AG08395 (cell line): Measurements from ENCODE around the gene GPR149.
"Not testable (repeated sequence)": the region's sequence is repeated elsewhere in the genome, so short reads cannot be mapped to it uniquely, and the experiment has no call there.

Experiments used
- DNase-seq: peaks from one replicate; pipeline ENCODE4 v3.0.0; 2012; ENCODE audit warnings: mixed read lengths, low spot score

The GPR149 gene

GRCh38 chr3:154430014-154430413 is at the start of gene GPR149:
Gene GPR149, minus strand, starts transcription at chr3:154430190. Its CDS starts 575 bp downstream, at chr3:154429615.
- no peak for DNase-seq

DNA sequence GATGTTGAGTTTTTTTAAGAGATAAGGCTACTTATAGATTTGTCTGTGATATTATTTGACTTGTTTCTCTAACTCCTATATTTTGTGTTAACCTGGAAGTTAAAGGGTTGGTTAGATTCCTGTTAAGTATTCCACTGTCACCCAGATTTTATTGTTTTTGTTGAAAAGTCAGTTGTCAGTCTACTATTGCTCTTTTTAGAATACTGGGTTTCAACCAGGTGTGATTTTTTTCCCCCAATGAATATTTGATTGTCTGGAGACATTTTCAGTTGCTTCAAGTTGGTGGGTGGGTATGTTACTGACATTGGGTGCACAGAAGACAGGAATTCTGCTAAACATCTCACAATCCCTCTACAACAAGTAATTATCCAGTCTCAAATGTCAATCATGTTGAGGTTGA is 43.8 kb upstream of the GPR149 start:
- DNase-seq: no peak

DNA sequence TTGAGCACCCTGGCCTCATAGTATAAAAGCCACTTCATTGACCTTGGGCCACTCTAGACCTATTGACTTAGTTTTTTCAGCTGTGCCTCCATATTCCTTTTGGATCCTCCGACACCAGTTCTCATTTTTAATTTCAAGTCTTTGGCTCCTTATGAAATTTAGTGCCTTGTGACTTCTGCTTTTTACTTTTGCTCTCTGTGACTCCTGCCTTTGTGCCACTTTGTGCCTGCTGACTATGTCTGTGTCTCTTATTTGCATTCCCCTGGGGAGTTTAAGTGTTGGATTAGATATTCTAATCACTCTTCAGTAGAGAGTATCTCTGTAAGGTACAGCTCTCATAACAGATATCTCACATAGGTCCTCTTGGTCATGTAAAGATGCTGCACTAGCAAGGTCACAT is 39.6 kb upstream of the GPR149 start:
- no peak for DNase-seq

DNA sequence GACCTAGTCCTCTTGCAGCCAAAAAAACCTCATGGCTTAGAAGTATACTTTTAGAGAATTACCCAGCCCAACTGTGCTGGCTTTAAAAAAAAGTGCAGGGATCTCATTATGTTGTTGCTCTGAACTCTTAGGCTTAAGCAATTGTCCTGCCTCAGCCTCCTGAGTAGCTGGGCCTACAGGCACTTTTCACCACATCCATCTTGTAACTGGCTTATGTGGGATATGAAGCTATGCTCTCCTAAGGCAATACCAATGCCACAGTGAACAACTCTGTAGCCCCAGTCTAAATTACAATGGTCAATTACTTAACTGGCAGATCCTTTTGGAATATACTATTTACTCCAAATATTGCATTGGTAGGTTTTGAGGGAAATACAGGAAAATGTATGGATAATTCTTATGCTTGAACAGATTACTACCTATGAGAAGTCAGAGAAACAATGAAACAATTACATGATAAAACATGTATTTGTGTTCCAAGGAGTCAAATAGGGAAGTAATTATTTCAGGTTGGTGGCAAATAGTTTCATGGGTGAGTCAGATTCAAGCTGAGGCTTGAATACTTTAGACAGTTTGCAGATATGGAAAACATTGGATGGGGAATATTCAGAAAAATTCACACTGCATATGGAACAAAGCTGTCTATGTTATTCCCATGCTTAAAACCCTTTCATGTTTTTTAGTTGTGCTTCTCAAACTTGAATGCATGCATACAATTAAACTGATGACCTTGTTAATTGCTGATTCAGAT is 34.6 kb upstream of the GPR149 start:
- DNase-seq: no peak

- no peak for DNase-seq
Measured at GRCh38 chr3:154458560-154458959, 28.6 kb upstream of the GPR149 start.

GRCh38 chr3:154439081-154439480 is 9.1 kb upstream of the GPR149 start:
- DNase-seq: not testable (repeated sequence)

DNA sequence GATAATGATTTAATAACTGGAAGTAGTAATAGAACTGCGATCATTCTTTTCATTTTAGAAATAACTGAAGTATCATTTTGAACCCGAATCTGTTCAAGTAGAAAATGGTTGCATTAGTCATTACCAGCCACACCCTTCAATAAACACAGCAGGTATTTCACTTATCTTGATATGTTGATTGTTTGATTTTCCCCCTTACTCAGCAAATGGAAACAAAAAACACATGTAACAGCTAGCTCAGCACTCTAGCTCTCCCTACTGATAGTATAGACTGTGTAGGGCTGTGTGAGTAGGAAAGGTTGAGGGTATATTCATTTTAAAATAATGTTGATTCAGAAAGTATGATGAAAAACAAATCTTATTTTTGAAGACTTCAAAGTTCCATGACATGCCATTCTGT is 1.1 kb upstream of the GPR149 start:
- DNase-seq: no peak

DNA sequence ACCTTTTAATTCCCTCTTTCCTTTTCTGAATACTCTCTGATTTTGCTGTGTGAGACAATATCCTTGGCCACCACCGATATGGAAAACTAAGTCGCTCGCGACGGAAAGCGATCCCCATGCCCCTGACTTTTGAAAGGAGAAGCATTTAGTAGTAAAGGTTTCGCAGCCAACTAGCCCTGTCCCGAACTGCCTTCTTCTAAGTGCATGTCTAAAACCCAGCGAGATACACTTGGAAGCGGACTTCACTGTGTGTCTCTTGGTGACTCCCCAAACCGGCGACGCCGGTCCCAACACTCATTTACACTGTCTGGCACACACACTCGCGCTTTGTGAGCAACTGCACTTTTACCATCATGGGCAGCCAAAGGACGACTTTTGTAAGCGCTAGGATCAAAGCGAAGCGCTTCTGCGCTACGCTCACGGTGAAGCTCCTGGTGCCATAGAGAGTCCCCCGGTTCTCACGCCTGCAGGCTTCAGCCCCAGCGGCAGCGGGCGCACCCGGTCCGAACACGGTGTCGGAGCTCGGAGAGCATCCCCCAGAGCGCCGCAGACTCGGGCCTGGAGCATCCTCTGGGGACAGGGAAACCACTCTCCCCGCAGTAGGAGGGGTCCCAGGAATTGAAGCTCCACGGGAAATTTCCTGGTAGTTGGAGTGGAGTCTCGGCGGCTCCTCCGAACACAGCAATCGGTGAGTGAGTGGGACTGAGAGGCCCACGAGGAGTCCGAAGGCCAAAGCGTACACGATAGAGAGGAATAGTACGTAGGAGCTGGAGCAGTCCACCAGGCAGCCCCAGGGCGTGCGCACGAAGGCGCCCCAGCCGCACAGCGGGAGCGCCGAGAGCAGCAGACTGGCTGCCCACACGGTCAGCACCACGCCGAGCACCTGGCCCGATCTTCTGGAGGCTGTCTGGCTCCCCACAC is 1.4 kb downstream of the GPR149 start:
- DNase-seq: peak; percentile 4

DNA sequence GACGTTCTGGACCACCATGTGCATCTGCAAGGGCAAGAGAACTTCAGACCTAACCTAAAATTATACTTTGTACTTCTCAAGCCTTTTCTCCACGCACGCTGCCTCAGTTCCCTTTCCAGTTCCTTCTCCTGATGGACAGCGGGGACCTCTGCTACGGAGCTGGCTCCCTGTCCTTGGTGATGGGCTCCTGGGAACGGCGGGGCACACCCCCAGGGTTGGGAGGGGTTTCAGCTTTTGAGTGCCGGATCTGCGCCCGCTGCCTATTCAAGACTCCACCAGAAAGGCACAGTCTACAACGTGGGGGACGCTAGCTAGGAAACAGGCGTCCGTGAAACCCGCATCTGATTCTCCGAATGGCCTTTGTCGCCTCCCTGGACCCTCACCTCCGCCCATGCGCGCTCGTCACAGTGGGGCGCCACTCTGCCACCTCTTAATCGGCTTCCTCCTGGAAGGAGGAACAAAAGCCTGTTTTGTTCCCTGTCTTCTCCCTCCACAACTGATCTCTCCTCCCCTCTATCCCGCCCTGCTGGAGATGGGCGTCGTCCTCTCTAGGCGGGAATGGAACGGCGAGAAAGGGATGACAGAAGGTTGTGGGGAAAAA is 2.2 kb downstream of the GPR149 start:
- no peak for DNase-seq

- DNase-seq: no peak
Measured at GRCh38 chr3:154422694-154423093, 7.3 kb downstream of the GPR149 start.

DNA sequence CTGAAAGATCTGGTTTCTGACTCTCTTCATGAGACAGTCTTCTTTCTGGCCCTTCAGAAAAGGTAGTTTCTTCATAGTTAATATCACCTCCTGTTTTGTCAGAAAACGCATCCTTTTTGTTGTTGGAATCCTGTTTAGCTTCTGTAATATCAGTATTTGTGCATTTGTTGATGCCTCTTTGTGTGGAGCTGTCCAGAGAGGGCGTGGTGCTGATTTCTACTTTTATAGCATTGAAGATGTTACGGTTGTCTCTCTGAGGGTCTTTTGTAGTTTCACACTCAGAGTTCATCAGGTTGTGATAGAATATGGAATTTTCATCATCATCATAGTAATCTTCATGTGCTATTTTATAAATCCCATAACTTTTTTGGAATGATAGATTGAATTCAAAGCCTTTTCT is 8.9 kb downstream of the GPR149 start:
- no peak for DNase-seq

GRCh38 chr3:154398084-154398967 is 31.7 kb downstream of the GPR149 start:
- no peak for DNase-seq

- no peak for DNase-seq
Measured at GRCh38 chr3:154389861-154390260, 40.1 kb downstream of the GPR149 start.

DNA sequence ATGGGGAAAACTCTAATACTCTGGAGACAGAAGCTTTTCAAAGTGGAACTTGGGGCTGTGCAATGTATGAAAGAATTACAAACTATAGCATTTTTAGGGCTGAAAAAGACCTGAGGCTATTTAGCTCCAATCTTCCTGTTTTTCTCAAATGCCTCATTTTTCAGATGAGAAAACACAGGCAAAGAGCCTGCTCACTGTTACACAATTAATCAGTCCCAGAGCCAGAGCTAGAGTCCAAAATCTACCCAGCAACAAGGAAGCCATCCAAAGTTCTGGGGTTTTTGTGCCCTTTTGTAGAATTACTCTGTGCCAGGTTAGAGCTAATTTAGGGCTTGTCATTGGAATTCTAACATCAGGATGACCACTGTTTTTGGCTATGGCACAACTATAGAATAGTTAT is 45.5 kb downstream of the GPR149 start:
- DNase-seq: no peak

DNA sequence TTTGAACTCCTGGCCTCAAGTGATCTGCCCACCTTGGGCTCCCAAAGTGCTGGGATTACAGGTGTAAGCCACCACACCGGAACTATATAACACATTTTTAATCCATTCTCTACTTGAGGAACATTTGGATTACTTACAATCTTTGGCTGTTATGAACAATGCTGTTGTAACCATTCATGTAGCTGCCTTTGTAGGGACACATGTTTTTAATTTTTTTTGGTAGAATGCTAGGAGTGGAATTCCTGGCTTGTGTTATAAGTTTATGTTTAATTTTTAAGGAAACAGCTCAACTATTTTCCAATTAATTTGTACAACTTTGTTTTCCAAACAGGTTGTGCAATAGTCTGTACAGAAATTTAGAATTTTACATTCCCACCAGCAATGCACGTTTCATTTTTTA is 51.7 kb downstream of the GPR149 start:
- DNase-seq: no peak

GRCh38 chr3:154367221-154367620 is 62.8 kb downstream of the GPR149 start:
- DNase-seq: no peak

GRCh38 chr3:154364849-154365248 is 65.1 kb downstream of the GPR149 start:
- no peak for DNase-seq

DNA sequence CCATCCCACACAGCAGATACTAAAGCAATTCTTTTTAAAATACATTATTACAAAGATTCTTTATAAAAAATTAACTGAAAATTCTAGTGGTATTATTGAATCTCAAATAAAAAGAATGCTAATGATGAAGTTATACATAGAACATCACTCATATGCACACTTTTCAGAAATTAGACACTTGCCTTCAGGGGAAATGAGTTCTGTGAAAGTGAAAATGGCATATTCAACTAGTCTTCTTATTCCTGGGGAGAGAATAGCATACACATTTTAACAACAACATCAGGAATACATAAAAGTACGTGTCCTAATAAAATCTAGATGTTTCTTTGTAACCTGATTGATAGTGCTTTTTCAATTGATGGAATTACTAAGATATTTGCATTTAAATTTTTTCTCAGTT is 68.9 kb downstream of the GPR149 start:
- no peak for DNase-seq

DNA sequence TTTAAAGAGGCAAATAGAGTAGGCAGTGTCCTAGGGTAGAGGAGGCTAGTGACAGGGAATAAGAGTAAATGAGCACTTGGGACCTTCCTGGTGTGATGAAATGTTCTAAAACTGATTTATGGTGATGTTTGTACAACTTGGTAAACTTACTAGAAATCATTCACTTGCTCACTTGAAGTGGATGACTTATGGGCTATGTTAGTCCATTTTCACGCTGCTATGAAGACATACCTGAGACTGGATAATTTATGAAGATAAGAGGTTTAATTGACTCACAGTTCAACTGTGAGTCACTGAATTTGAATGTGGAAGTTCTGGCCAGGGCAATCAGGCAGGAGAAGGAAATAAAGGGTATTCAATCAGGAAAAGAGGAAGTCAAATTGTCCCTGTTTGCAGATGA is 74.0 kb downstream of the GPR149 start:
- DNase-seq: no peak

- DNase-seq: no peak
Measured at GRCh38 chr3:154349223-154349622, 80.8 kb downstream of the GPR149 start.

GRCh38 chr3:154345422-154346122 is 84.4 kb downstream of the GPR149 start:
- DNase-seq: no peak
